HepG2 (cell line): Measurements from ENCODE around the gene ELMOD1. TPM values are rescaled to one million over a fixed set of nuclear protein-coding genes. Genes with fewer than 3 reads are reported as not detected.

Experiments used
- ATAC-seq: fragments of 200-7000 bp; cut with Tn5 transposase; 3 replicates; pipeline ENCODE4 v1.9.1; 2020; ENCODE audit warnings: mild to moderate bottlenecking, moderate library complexity
- BruUV-seq: library from RNA; stranded (reverse); fragments of 400-500 nt; replicated peaks from 2 replicates; lab custom pipeline; 2021; lab: Mats Ljungman, UMichigan
- CTCF ChIA-PET: fragments of 300-600 bp; formaldehyde crosslinking; extraction: SDS; loops from one replicate; lab custom pipeline; 2021; ENCODE audit warnings: low total read pairs, inconsistent platforms, low intra/inter-chr PET ratio; lab: Yijun Ruan, JAX
- POLR2A ChIA-PET: fragments of 350-600 bp; sonication (Branson Sonifier 250); formaldehyde crosslinking; loops from one replicate; lab custom pipeline; 2020; ENCODE audit warnings: antibody characterized with exemption, inconsistent platforms; lab: Yijun Ruan, JAX
- DNase-seq: peaks from one replicate; pipeline ENCODE4 v3.0.0-alpha.2; 2015; ENCODE audit warnings: low spot score
- FAIRE-seq: peaks from 3 replicates; lab custom pipeline; 2011; peaks lifted over from hg19 to GRCh38; lab: Jason Lieb, UNC
- H2AFZ ChIP-seq: one replicate; pipeline ENCODE4 v1.6.1; 2011; ENCODE audit warnings: low read length, inconsistent platforms
- H3K27ac ChIP-seq: fragments of 300-600 bp; 3 replicates; pipeline ENCODE4 v1.8.0; 2011; ENCODE audit warnings: mixed run types, mild to moderate bottlenecking, mixed read lengths, low read length, inconsistent platforms; ENCODE audit not compliant: insufficient read depth; ENCODE audit errors: extremely low read length
- H3K27me3 ChIP-seq, 2 experiments: fragments of 200-600 bp in 1 of 2; 2 replicates in 1 of 2; 3 replicates in 1 of 2; pipeline versions ENCODE4 v1.6.0 to v1.8.0; 2011; ENCODE audit warnings: low read length in 2 of 2, mild to moderate bottlenecking in 2 of 2, moderate library complexity in 2 of 2, inconsistent platforms in 1 of 2; ENCODE audit not compliant: insufficient read depth in 2 of 2, control insufficient read depth in 1 of 2
- H3K36me3 ChIP-seq, 2 experiments: fragments of 200-600 bp in 1 of 2; replicated peaks in 1 of 2; 2 replicates in 1 of 2; 3 replicates in 1 of 2; pipeline versions ENCODE4 v1.5.1 to v1.8.0; 2011; ENCODE audit warnings: low read length in 2 of 2, inconsistent platforms in 1 of 2; ENCODE audit not compliant: insufficient read depth in 2 of 2, control insufficient read depth in 1 of 2
- H3K4me1 ChIP-seq: 2 replicates; pipeline ENCODE4 v1.5.1; 2012; ENCODE audit warnings: low read length, inconsistent platforms; ENCODE audit not compliant: insufficient read depth
- H3K4me2 ChIP-seq: 2 replicates; pipeline ENCODE4 v1.6.0; 2011; ENCODE audit warnings: low read depth, low read length, inconsistent platforms
- H3K4me3 ChIP-seq, 3 experiments: fragments of 200-600 bp in 1 of 3; sonication (generic), shearing (Covaris generic) in 1 of 3; replicated peaks in 1 of 3; 2 replicates each; pipeline ENCODE4 v1.5.1; 2011 to 2016; ENCODE audit warnings: low read length in 3 of 3, inconsistent platforms in 2 of 3, low read depth in 2 of 3, mild to moderate bottlenecking in 2 of 3, control low read depth in 1 of 3, mixed read lengths in 1 of 3; ENCODE audit not compliant: insufficient read depth in 1 of 3
- H3K79me2 ChIP-seq: one replicate; pipeline ENCODE4 v1.6.1; 2011; ENCODE audit warnings: low read length, inconsistent platforms; ENCODE audit not compliant: insufficient read depth
- H3K9ac ChIP-seq: 2 replicates; pipeline ENCODE4 v1.6.0; 2011; ENCODE audit warnings: mild to moderate bottlenecking, low read depth, low read length, inconsistent platforms; ENCODE audit not compliant: insufficient read depth
- H3K9me3 ChIP-seq: 2 replicates; pipeline ENCODE4 v1.5.1; 2012; ENCODE audit warnings: mild to moderate bottlenecking, low read length
- H4K20me1 ChIP-seq: 2 replicates; pipeline ENCODE4 v1.6.0; 2011; ENCODE audit warnings: inconsistent platforms, mild to moderate bottlenecking, low read length, moderate library complexity; ENCODE audit not compliant: insufficient read depth
- CCAR2 ChIP-seq: fragments of 200-400 bp; formaldehyde crosslinking; optimal IDR thresholded peaks from 2 replicates; pipeline ENCODE3; 2018; ENCODE audit warnings: low read depth, mild to moderate bottlenecking, low read length, moderate library complexity
- CERS6 ChIP-seq: sonication (generic); formaldehyde crosslinking; IDR thresholded peaks from 2 replicates; pipeline ENCODE4 v1.5.0; 2020; ENCODE audit warnings: missing genetic modification reagents
- SALL2 ChIP-seq: sonication (generic); formaldehyde crosslinking; IDR thresholded peaks from 2 replicates; pipeline ENCODE4 v1.8.1; 2023; ENCODE audit warnings: mild to moderate bottlenecking, missing genetic modification reagents, inconsistent platforms
- THRA ChIP-seq: sonication (generic); formaldehyde crosslinking; IDR thresholded peaks from 2 replicates; pipeline ENCODE4 v1.4.0; 2020; ENCODE audit warnings: missing genetic modification reagents, borderline replicate concordance
- ZFP62 ChIP-seq: sonication (generic); formaldehyde crosslinking; IDR thresholded peaks from 2 replicates; pipeline ENCODE4 v1.4.0; 2020; ENCODE audit warnings: missing genetic modification reagents
- ZMYM3 ChIP-seq: sonication (generic); formaldehyde crosslinking; IDR thresholded peaks from 2 replicates; pipeline ENCODE4 v1.5.1; 2020; ENCODE audit warnings: mild to moderate bottlenecking, missing genetic modification reagents
- ZNF451 ChIP-seq: sonication (generic); formaldehyde crosslinking; IDR thresholded peaks from 2 replicates; pipeline ENCODE4 v1.5.0; 2020; ENCODE audit warnings: mild to moderate bottlenecking, missing genetic modification reagents
- ZNF589 ChIP-seq: sonication (generic); formaldehyde crosslinking; conservative IDR thresholded peaks from 2 replicates; pipeline ENCODE4 v1.8.0; 2022; ENCODE audit warnings: mild to moderate bottlenecking, moderate library complexity, missing genetic modification reagents
- WGBS: methylation state at CpG from one replicate; pipeline ENCODE4 v1.1.6; 2017; ENCODE audit warnings: low lambda C conversion rate; 5-methylcytosine and 5-hydroxymethylcytosine counted together
- in situ Hi-C: cut with HindIII; loops from 2 replicates; pipeline ENCODE4 v1.10.0; 2017; ENCODE audit warnings: low pct_unique_long_range_greater_than_20kb; ENCODE audit not compliant: extremely low pct_ligation_motif_present
- intact Hi-C: fragments of 100-400 bp; cut with micrococcal nuclease; formaldehyde crosslinking; loops from one replicate; pipeline ENCODE4 v1.10.0; 2022; ENCODE audit not compliant: unreplicated experiment
- polyA plus RNA-seq, 8 experiments: library from polyadenylated mRNA; depleted of rRNA in 3 of 8; stranded (reverse) in 7 of 8; unstranded in 1 of 8; fragments of >200 nt; fragmentation: Illumina TruSeq in 4 of 8; extraction: Trizol in 4 of 8; gene quantifications; 2 replicates each; pipeline versions ENCODE4 v1.2.1 to v1.2.3, GENCODE V29; 2011 to 2016; ENCODE audit warnings: low read depth in 4 of 8, missing spikeins in 1 of 8, mixed read lengths in 1 of 8; ENCODE audit not compliant: insufficient read depth in 1 of 8
- total RNA-seq, 5 experiments: library from RNA; depleted of rRNA; stranded (reverse); fragments of >200 nt; fragmentation: Illumina TruSeq; extraction: Trizol; gene quantifications; 2 replicates each; pipeline ENCODE4 v1.2.3, GENCODE V29; 2016; ENCODE audit warnings: low read depth in 1 of 5

The ELMOD1 gene
- total and polyA plus RNA-seq, 2 of the 13 experiments (the other 11 are each of a cell fraction or from before 2014, with no cell fraction given): not detected

- intact Hi-C loops: no loop called here
- DNase-seq (no peak), FAIRE-seq (no peak)
- H2AFZ ChIP-seq: no peak overlapping the region
- TF ChIP-seq ZMYM3 (no peak), CCAR2 (no peak), ZNF451 (CRISPR knock-in tag) (no peak), THRA (no peak), CERS6 (no peak), ZFP62 (CRISPR knock-in tag) (no peak), SALL2 (CRISPR knock-in tag) (no peak), ZNF589 (CRISPR knock-in tag) (no peak)
- TF ChIP-seq, all 625 proteins: peak for 0
- BruUV-seq: no TSS peak
- no peaks in the 10 kb centered on the region for H3K9me3 ChIP-seq
- H3K9ac ChIP-seq: no peak overlapping the region
- no peak overlapping the region for H3K4me2 ChIP-seq
- H3K27ac ChIP-seq: no peak overlapping the region
- peaks cover 0 to 9% of the 10 kb centered on the region in 2 experiments; a peak in 1 of 5 replicates for H3K27me3 ChIP-seq
- in situ Hi-C loops: no loop called here
- no peak overlapping the region for H3K4me3 ChIP-seq
- no peaks in the 10 kb centered on the region for H3K79me2 ChIP-seq
- WGBS: 0% methylated on average over 3 of the region's 3 CpGs
- ATAC-seq: no peak
- no peaks in the 10 kb centered on the region for H3K36me3 ChIP-seq
- H3K4me1 ChIP-seq: no peaks in the 10 kb centered on the region
- CTCF ChIA-PET: no interaction called here
- no peaks in the 10 kb centered on the region for H4K20me1 ChIP-seq
- POLR2A ChIA-PET: no interaction called here
Measured at GRCh38 chr11:107713009-107713408, 122.1 kb downstream of the ELMOD1 start.

Other genes with a start within 250 kb of the ELMOD1 start
- gene CWF19L2, start 133.3 kb upstream of the ELMOD1 start, total RNA-seq (2016; rRNA removed; fragmentation: Illumina TruSeq; extraction: Trizol): 18.6 and 24.5 TPM in 2 replicates
- 1.3 and 2.2 TPM in 2 replicates for gene CWF19L2, start 133.3 kb upstream of the ELMOD1 start, polyA plus RNA-seq (2011; rRNA removed)
- gene ALKBH8, start 25.4 kb upstream of the ELMOD1 start, total RNA-seq (2016; rRNA removed; fragmentation: Illumina TruSeq; extraction: Trizol): 9.1 and 15.3 TPM in 2 replicates
- gene ALKBH8, start 25.4 kb upstream of the ELMOD1 start, polyA plus RNA-seq (2011; rRNA removed): 1.9 and 2.4 TPM in 2 replicates
- gene SLN, start 120.9 kb downstream of the ELMOD1 start, total RNA-seq (2016; rRNA removed; fragmentation: Illumina TruSeq; extraction: Trizol): not detected in 2 replicates
- gene SLN, start 120.9 kb downstream of the ELMOD1 start, polyA plus RNA-seq (2011; rRNA removed): not detected in 2 replicates